SU-DHL-6 (cell line): ENCODE measurements around the gene PPDPF.

Experiments used
- CTCF ChIP-seq: fragments of 200-600 bp; sonication (generic); IDR thresholded peaks from one replicate; pipeline ENCODE4 v1.5.1; 2017; ENCODE audit warnings: antibody characterized with exemption, mild to moderate bottlenecking, low read length, moderate library complexity; ENCODE audit not compliant: insufficient read depth, poor library complexity, severe bottlenecking
- EZH2phosphoT487 ChIP-seq: fragments of 200-600 bp; sonication (generic), shearing (Covaris generic); conservative IDR thresholded peaks from 2 replicates; pipeline ENCODE4 v1.6.1; 2018; ENCODE audit warnings: mild to moderate bottlenecking, antibody characterized with exemption, low read length, moderate library complexity, mixed read lengths

- TF ChIP-seq CTCF (no peak), EZH2phosphoT487 (no peak)
Observed at GRCh38 chr20:63525971-63526370, 5.4 kb downstream of the PPDPF start.
